SK-N-SH treated with all-trans-retinoic acid at 6 μM for 48 hours (cell line): Measurements from ENCODE around the gene CEP85.

ENCODE experiments used
- CSDC2 ChIP-seq: fragments of 250-450 bp; sonication (Bioruptor Pico); IDR thresholded peaks from 2 replicates; pipeline ENCODE4 v1.5.0; 2020; ENCODE audit warnings: mild to moderate bottlenecking, moderate library complexity
- PATZ1 ChIP-seq: fragments of 250-450 bp; sonication (Bioruptor Pico); IDR thresholded peaks from 2 replicates; pipeline ENCODE4 v1.8.0; 2020; ENCODE audit warnings: mild to moderate bottlenecking, moderate library complexity, borderline replicate concordance
- PPARA ChIP-seq: fragments of 250-450 bp; sonication (Bioruptor Pico); IDR thresholded peaks from 2 replicates; pipeline ENCODE4 v1.5.0; 2020; ENCODE audit warnings: mild to moderate bottlenecking, borderline replicate concordance
- ZFP3 ChIP-seq: fragments of 250-450 bp; sonication (Bioruptor Pico); IDR thresholded peaks from 2 replicates; pipeline ENCODE4 v1.5.0; 2020; ENCODE audit warnings: mild to moderate bottlenecking, moderate library complexity
- ZNF70 ChIP-seq: fragments of 450-650 bp; formaldehyde crosslinking; IDR thresholded peaks from 2 replicates; pipeline ENCODE4 v1.5.0; 2020; ENCODE audit warnings: mild to moderate bottlenecking, moderate library complexity

GRCh38 chr1:26259005-26259404 is 25.0 kb downstream of the CEP85 start:
- TF ChIP-seq CSDC2 (CRISPR knock-in tag) (no peak), PATZ1 (CRISPR knock-in tag) (no peak), PPARA (CRISPR knock-in tag) (no peak), ZNF70 (CRISPR knock-in tag) (no peak), ZFP3 (CRISPR knock-in tag) (no peak)
